ENCODE measurements around the gene B4GALT3. TPM values are rescaled to one million over a fixed set of nuclear protein-coding genes. Genes with fewer than 3 reads are reported as not detected.

B4GALT3 gene
- polyA plus RNA-seq, 1 experiment = 39.0 TPM

GRCh38 chr1:161187311-161187710 lies 10.0 kb upstream of the B4GALT3 start:
- POLR2A ChIA-PET = interaction anchor here (0.6 kb wide), 1 partner anchor 34 kb away, joined by 3 read pairs; the partner anchor contains the start of gene UFC1
- H3K4me3 ChIP-seq (ENCODE audit: low read depth, low read length) = no peak overlapping the region
- CTCF ChIA-PET = interaction anchor here (0.7 kb wide), 1 partner anchor 23 kb away, joined by 4 read pairs; no protein-coding TSS in a partner anchor
- H3K27me3 ChIP-seq (ENCODE audit: control insufficient read depth, insufficient read depth, low read length) = no peaks in the 10 kb centered on the region
- no peak for DNase-seq (ENCODE audit: low read depth)
- no peak for TF ChIP-seq CTCF (IDR thresholded peaks at IDR 0.05; ENCODE audit: insufficient read depth, low read depth, low read length)
- H3K36me3 ChIP-seq (ENCODE audit: control insufficient read depth, insufficient read depth, low read length) = peaks cover 13% of the 10 kb centered on the region; the same call in 1 of the 2 replicates

GRCh38 chr1:161185732-161186311 lies 8.5 kb upstream of the B4GALT3 start:
- no peak for DNase-seq (ENCODE audit: low read depth)
- H3K4me3 ChIP-seq (ENCODE audit: low read depth, low read length) = no peak overlapping the region
- no peak for TF ChIP-seq CTCF (IDR thresholded peaks at IDR 0.05; ENCODE audit: insufficient read depth, low read depth, low read length)
- CTCF ChIA-PET = interaction anchor here (0.6 to 1.5 kb wide), 2 partner anchors 21 to 40 kb away, joined by 3 to 5 read pairs; partner anchors contain the start of gene TOMM40L
- POLR2A ChIA-PET = no interaction called here
- H3K27me3 ChIP-seq (ENCODE audit: control insufficient read depth, insufficient read depth, low read length) = no peaks in the 10 kb centered on the region
- H3K36me3 ChIP-seq (ENCODE audit: control insufficient read depth, insufficient read depth, low read length) = peaks cover 1% of the 10 kb centered on the region; the same call in 1 of the 2 replicates

GRCh38 chr1:161185282-161185682 lies 8.0 kb upstream of the B4GALT3 start:
- no peak for DNase-seq (ENCODE audit: low read depth)
- Histone ChIP-seq H3K4me3 (ENCODE audit: low read depth, low read length) (no peak overlapping the region), H3K27me3 (ENCODE audit: control insufficient read depth, insufficient read depth, low read length) (no peaks in the 10 kb centered on the region), H3K36me3 (ENCODE audit: control insufficient read depth, insufficient read depth, low read length) (no peaks in the 10 kb centered on the region)
- CTCF ChIA-PET = interaction anchor here (1.5 kb wide), 1 partner anchor 40 kb away, joined by 5 read pairs; the partner anchor contains the start of gene TOMM40L
- POLR2A ChIA-PET = no interaction called here
- TF ChIP-seq CTCF (IDR thresholded peaks at IDR 0.05; ENCODE audit: insufficient read depth, low read depth, low read length) = no peak

GRCh38 chr1:161182214-161182613 lies 4.9 kb upstream of the B4GALT3 start:
- no peaks in the 10 kb centered on the region for H3K27me3 ChIP-seq (ENCODE audit: control insufficient read depth, insufficient read depth, low read length)
- TF ChIP-seq CTCF (IDR thresholded peaks at IDR 0.05; ENCODE audit: insufficient read depth, low read depth, low read length) = no peak
- CTCF ChIA-PET = interaction anchor here (1.1 to 4.0 kb wide), 5 partner anchors 10 to 44 kb away, joined by 3 to 34 read pairs (median 5); partner anchors contain the start of gene TOMM40L
- no peaks in the 10 kb centered on the region for H3K36me3 ChIP-seq (ENCODE audit: control insufficient read depth, insufficient read depth, low read length)
- POLR2A ChIA-PET = interaction anchor here (1.0 kb wide), 1 partner anchor 20 kb away, joined by 3 read pairs; the partner anchor contains the start of gene NDUFS2
- H3K4me3 ChIP-seq (ENCODE audit: low read depth, low read length) = no peak overlapping the region
- no peak for DNase-seq (ENCODE audit: low read depth)

GRCh38 chr1:161180639-161181038 lies 3.3 kb upstream of the B4GALT3 start:
- Histone ChIP-seq H3K36me3 (ENCODE audit: control insufficient read depth, insufficient read depth, low read length) (peaks cover 3% of the 10 kb centered on the region; the same call in 1 of the 2 replicates), H3K27me3 (ENCODE audit: control insufficient read depth, insufficient read depth, low read length) (no peaks in the 10 kb centered on the region), H3K4me3 (ENCODE audit: low read depth, low read length) (no peak overlapping the region)
- ChIA-PET CTCF (interaction anchor here (1.0 to 4.0 kb wide), 6 partner anchors 12 to 209 kb away, joined by 3 to 34 read pairs (median 3); partner anchors contain the start of gene PPOX), POLR2A (no interaction called here)
- no peak for DNase-seq (ENCODE audit: low read depth)
- peak; percentile 33 for TF ChIP-seq CTCF (IDR thresholded peaks at IDR 0.05; ENCODE audit: insufficient read depth, low read depth, low read length)

All from BJ (cell line).